ENCODE results near the gene IKZF4.

Gene IKZF4

DNA sequence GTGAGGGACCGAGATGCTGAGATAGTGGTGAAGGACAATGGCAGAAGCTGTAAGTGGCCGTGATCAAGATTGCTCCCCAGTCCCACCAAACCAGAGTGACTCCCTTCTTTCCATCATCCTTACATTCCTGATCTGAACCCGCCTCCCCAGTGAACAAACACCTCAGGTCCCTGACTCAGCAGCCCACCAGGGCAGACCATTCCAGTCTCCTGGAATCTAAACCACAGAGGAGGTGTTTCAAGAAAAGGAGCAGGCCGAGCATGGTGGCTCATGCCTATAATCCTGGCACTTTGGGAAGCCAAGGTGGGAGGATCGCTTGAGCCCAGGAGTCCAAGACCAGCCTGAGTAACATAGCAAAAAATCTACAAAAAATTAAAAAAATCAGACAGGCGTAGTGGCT is 65.8 kb downstream of the IKZF4 start:
- no peak for DNase-seq

DNA sequence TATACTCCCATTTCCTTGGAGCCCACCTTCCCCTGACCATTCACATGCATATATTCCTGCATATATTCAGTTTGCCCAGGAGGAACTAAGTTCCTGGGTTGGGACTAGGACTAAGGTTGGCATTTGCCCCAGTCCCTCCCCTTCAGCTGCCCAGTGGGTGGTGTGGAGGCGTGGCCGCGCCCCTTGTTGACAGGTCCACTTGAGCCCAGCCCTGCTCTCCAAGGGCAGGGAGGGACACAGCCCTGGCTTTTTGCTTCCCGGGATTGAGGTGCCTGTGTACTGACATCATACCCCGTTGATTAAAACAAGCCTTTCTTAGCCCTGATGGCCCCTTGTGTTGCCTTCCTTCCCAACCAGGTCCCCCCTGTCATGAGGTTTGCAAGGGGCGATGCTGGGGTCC is 66.4 kb downstream of the IKZF4 start:
- DNase-seq: no peak

All from NCI-H2227 treated with DMSO at 0.1 percent for 48 hours (cell line).